ENCODE measurements around the gene HOXB8.

The HOXB8 gene

GRCh38 chr17:48633266-48633677 lies 18.2 kb upstream of the HOXB8 start:
- Histone ChIP-seq H3F3A (ENCODE audit: insufficient read depth, low read length) (no peaks in the 10 kb centered on the region), H4K20me1 (ENCODE audit: insufficient read depth, low read length) (no peaks in the 10 kb centered on the region), H3K4me3 (ENCODE audit: low read depth, low read length, poor library complexity, severe bottlenecking) (no peak overlapping the region)

GRCh38 chr17:48632579-48633265 lies 17.6 kb upstream of the HOXB8 start:
- H3K9me2 ChIP-seq (ENCODE audit: low read depth, low read length), result no peaks in the 10 kb centered on the region
- H3K27ac ChIP-seq (ENCODE audit: low read depth, low read length, poor library complexity, severe bottlenecking), result no peak overlapping the region
- no peak for TF ChIP-seq EZH2 (IDR thresholded peaks at IDR 0.05; ENCODE audit: borderline replicate concordance, low read length)
- no peak for TF ChIP-seq CTCF (IDR thresholded peaks at IDR 0.05; ENCODE audit: low read length)
- H3K27me3 ChIP-seq (ENCODE audit: insufficient read depth, low read length), result peaks cover 6% of the 10 kb centered on the region; the same call in 1 of the 2 replicates
- no peaks in the 10 kb centered on the region for H4K20me1 ChIP-seq (ENCODE audit: insufficient read depth, low read length)
- H3F3A ChIP-seq (ENCODE audit: insufficient read depth, low read length), result no peaks in the 10 kb centered on the region
- H3K36me3 ChIP-seq (ENCODE audit: insufficient read depth, low read length), result no peaks in the 10 kb centered on the region
- no peaks in the 10 kb centered on the region for H3K4me1 ChIP-seq (ENCODE audit: insufficient read depth, low read length, severe bottlenecking)
- H3K79me2 ChIP-seq (ENCODE audit: insufficient read depth, low read length), result no peaks in the 10 kb centered on the region
- H2AFZ ChIP-seq (ENCODE audit: low read length), result no peak overlapping the region
- no peak overlapping the region for H3K9ac ChIP-seq (ENCODE audit: low read length)
- no peak overlapping the region for H3K4me3 ChIP-seq (ENCODE audit: low read depth, low read length, poor library complexity, severe bottlenecking)
- H3K4me2 ChIP-seq (ENCODE audit: low read length), result no peak overlapping the region
- H3K9me3 ChIP-seq (ENCODE audit: low read length), result no peaks in the 10 kb centered on the region

More at GRCh38 chr17:48633266-48633677, 18.2 kb upstream of the HOXB8 start:
- H3K9me2 ChIP-seq (ENCODE audit: low read depth, low read length), result no peaks in the 10 kb centered on the region
- H3K27me3 ChIP-seq (ENCODE audit: insufficient read depth, low read length), result peaks cover 6% of the 10 kb centered on the region; the same call in 1 of the 2 replicates
- no peaks in the 10 kb centered on the region for H3K9me3 ChIP-seq (ENCODE audit: low read length)
- no peaks in the 10 kb centered on the region for H3K4me1 ChIP-seq (ENCODE audit: insufficient read depth, low read length, severe bottlenecking)
- no peak for TF ChIP-seq CTCF (IDR thresholded peaks at IDR 0.05; ENCODE audit: low read length)
- no peak for TF ChIP-seq EZH2 (IDR thresholded peaks at IDR 0.05; ENCODE audit: borderline replicate concordance, low read length)
- H3K36me3 ChIP-seq (ENCODE audit: insufficient read depth, low read length), result no peaks in the 10 kb centered on the region
- no peak overlapping the region for H2AFZ ChIP-seq (ENCODE audit: low read length)
- no peak overlapping the region for H3K4me2 ChIP-seq (ENCODE audit: low read length)
- no peak overlapping the region for H3K9ac ChIP-seq (ENCODE audit: low read length)
- H3K27ac ChIP-seq (ENCODE audit: low read depth, low read length, poor library complexity, severe bottlenecking), result no peak overlapping the region
- H3K79me2 ChIP-seq (ENCODE audit: insufficient read depth, low read length), result no peaks in the 10 kb centered on the region

- no peaks in the 10 kb centered on the region for H3K36me3 ChIP-seq (ENCODE audit: insufficient read depth, low read length)
- H3K9me3 ChIP-seq (ENCODE audit: low read length), result no peaks in the 10 kb centered on the region
- H3K4me1 ChIP-seq (ENCODE audit: insufficient read depth, low read length, severe bottlenecking), result no peaks in the 10 kb centered on the region
- H3K79me2 ChIP-seq (ENCODE audit: insufficient read depth, low read length), result no peaks in the 10 kb centered on the region
- peaks cover 6% of the 10 kb centered on the region; the same call in 1 of the 2 replicates for H3K27me3 ChIP-seq (ENCODE audit: insufficient read depth, low read length)
- H3F3A ChIP-seq (ENCODE audit: insufficient read depth, low read length), result no peaks in the 10 kb centered on the region
- no peak overlapping the region for H3K9ac ChIP-seq (ENCODE audit: low read length)
- H3K9me2 ChIP-seq (ENCODE audit: low read depth, low read length), result no peaks in the 10 kb centered on the region
- no peak overlapping the region for H3K4me2 ChIP-seq (ENCODE audit: low read length)
- no peak overlapping the region for H3K4me3 ChIP-seq (ENCODE audit: low read depth, low read length, poor library complexity, severe bottlenecking)
- no peak for TF ChIP-seq CTCF (IDR thresholded peaks at IDR 0.05; ENCODE audit: low read length)
- H3K27ac ChIP-seq (ENCODE audit: low read depth, low read length, poor library complexity, severe bottlenecking), result no peak overlapping the region
- no peaks in the 10 kb centered on the region for H4K20me1 ChIP-seq (ENCODE audit: insufficient read depth, low read length)
- no peak overlapping the region for H2AFZ ChIP-seq (ENCODE audit: low read length)
These were observed 16.8 kb upstream of the HOXB8 start for GRCh38 chr17:48631693-48632578.

Data from OCI-LY1 (cell line).